HG03354 (cell line): ENCODE measurements around the gene UCHL1.

Experiments used
- ATAC-seq: cut with Tn5 transposase; IDR thresholded peaks from one replicate; pipeline ENCODE4 v1.9.1; 2021; ENCODE audit warnings: mild to moderate bottlenecking; ENCODE audit not compliant: unreplicated experiment, poor library complexity, severe bottlenecking

The UCHL1 gene

DNA sequence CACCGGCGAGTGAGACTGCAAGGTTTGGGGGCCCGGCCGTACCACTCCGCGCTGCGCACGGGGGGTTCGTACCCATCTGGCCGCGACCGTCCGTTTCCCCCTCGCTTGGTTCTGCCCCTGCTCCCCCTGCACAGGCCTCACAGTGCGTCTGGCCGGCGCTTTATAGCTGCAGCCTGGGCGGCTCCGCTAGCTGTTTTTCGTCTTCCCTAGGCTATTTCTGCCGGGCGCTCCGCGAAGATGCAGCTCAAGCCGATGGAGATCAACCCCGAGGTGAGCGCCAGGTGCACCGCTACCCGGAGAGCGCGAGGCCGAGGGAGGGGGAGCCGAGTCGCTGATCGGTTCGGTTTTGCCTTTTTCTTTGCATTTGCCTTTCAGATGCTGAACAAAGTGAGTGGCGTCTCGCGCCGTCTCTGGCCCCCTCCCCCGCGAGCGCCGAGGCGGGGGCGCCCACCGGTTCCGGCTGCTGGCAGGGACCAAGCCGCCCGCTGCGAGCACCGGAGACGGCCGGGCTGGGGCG lies at the start of gene UCHL1:
Gene UCHL1 (plus strand): TSS at position 189 of the 517 bp plus-strand sequence. CDS start 49 bp downstream, at position 238.
- ATAC-seq = peak; percentile 47

DNA sequence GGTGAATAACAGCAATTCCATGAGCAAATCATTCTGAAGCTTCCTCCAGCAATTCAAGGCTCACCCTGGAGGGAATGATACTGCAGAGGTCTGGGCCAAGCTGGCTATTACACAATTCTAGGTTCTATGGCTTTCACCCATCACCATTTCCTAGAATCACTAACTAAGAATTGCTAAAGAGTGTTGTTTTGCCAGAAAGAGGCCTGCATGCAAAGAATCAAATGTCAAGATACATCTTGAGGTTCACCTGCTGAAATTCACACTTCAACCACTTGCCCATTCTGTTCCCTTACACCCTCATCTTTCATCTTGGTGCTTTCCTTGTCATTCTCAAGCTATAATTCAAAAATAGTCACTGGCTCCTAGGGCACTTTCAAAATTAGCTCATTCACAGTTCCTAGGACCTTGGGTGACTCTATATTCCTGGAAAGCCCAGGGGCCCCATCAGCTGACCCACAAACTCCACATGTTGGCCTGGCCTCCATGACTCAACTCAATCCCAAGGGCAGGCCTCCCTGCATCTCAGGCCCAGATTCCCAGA lies 49.4 kb upstream of the UCHL1 start:
- no peak for ATAC-seq

DNA sequence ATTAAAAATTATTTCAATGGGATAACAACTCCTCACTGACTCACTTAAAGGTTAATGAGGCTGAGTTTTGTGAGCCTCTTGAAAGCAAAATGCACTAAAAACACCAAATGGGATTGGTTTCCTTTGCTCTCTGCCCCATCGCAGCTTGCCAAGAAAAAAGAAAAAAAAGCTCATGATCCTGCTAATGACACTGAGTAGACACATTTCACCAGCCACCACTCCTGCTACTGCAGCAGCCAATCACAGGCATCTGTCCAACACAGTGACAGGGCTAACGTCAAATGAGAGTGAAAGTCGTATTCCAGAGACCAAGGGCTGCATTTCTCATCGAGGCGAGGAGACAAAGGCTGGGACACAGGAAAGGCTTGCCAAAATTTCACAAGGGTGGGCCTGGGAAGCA lies 47.5 kb upstream of the UCHL1 start:
- no peak for ATAC-seq

DNA sequence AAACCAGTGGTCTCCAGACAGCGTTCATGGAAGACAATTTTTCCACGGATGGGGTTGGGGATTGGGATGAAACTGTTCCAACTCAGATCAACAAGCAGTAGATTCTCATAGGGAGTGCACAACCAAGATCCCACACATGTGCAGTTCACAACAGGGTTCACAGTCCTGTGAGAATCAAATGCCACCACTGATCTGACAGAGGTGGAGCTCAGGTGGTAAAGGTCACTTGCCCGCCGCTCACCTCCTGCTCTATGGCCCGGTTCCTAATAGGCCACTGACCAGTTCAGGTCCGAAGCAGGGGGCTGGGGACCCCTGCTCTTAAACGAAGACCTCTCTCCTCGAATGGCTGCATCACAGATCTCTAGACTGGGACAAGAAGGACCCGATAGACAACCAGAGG lies 46.8 kb upstream of the UCHL1 start:
- ATAC-seq = no peak

DNA sequence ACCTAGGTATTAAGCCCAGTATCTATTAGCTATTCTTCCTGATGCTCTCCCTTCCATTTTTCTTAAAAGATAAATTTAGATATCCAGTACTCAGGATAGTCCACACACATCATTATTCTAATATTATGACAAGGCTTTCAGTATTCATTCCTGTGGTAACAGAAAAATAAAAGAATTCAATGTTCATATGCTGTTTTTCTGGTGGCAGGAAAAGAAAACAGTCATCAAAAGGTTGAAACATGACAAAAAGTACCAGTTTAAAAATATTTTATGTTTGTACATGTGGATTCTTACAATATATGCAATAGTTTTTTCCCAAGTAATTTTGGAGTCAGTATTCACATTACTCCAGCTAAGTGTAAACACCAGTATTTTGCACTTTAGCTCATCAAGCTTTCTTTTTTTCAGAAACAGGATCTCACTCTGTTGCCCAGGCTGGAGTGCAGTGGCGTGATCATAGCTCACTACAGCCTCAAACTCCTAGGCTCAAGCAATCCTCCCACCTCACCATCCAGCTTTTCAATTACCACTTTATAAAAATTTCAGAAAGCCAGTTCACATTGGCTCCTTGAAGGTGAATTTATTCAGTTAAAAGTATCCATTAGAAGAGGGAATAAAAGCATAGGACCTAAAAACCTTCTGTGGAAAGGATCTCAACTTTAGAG lies 44.6 kb upstream of the UCHL1 start:
- ATAC-seq = no peak

DNA sequence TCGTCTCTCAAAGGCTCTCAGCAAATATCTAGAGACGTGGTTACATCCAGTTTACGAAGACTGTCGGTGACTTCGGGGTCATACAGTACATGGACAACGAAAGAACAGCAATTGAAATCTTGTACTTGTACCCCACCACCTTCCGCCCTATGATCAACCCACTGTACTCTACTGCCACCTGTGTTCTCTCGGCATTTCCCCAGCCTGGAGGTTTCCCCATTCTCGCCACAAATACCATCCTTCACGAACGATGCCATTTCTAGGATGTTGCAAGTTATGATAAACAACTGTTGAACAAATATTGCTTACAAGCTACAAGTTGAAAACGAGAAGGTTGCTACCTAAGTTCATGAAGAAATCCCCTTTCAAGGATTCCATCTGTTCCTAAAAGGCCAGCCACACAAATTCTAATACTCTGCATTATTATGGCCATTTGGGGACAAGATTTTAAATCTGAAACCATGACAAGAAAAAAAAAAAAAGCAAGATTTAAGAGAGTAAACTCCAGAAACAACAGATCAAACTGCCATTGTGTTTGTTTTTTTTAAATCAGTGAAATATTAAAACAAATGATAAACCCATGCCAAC lies 44.0 kb upstream of the UCHL1 start:
- ATAC-seq = no peak

DNA sequence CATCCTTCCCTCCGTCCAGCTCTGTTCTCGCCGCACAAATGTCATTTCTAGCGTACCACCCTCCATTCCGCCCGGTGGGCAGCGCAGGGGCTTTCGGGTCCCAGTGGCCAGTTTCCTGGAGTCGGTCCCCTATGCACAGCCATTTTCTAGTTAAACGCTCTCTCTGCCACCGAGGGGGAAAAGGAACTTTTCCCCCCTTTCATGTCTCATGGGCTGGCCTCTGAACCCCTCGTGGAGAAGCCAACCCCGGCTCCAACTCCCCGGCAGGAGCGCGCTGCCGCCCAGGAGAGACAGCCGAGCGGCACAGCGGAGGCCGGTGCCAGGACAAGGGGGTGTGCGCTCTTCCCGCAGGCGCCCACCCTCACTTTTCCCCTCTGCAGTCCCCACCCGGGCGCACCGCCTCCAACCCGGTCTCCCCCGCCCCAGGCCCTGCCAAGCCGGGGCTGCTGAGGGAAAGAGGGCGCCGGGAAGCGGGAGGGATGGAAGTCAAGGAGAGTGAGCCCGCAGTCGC lies 43.0 kb upstream of the UCHL1 start:
- peak; percentile 15 for ATAC-seq

DNA sequence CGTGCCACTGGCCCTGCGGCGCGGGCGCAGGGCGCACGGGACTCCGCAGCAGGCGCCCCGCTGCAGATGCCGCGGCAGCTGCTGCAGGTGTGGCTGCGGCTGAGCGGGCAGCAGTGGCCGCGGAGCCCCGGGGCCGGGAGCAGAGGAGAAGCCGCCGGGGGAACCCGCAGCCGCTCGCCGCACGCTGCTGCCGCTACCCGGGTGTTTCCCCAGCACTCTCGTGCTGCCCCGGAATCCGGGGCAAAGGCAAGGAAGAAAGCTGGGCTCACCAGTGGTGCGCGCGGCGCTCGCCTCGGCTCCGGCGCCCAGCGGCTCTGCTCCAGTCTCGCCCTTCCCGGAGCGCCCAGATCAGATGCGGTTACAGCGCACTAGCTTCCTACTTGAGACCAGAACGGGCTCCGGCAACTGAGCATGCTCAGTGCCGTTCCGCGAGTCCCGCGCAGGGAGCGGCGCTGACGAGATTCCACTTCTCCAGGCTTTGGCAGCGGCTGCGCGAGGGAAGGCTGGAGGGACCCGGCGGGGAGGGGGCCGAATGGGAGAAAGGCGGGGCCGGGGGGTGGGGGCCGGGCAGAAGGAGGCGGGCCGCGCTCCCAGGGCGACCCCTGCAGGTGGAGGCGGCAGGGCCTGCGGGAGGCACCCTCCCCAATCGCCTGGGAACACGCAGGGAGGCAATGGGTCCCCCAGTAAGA lies 42.4 kb upstream of the UCHL1 start, which contains the start of gene APBB2:
Gene APBB2 (minus strand): TSS at position 407 of the 689 bp plus-strand sequence. CDS start 181,288 bp downstream, outside the sequence.
- ATAC-seq = peak; percentile 62

DNA sequence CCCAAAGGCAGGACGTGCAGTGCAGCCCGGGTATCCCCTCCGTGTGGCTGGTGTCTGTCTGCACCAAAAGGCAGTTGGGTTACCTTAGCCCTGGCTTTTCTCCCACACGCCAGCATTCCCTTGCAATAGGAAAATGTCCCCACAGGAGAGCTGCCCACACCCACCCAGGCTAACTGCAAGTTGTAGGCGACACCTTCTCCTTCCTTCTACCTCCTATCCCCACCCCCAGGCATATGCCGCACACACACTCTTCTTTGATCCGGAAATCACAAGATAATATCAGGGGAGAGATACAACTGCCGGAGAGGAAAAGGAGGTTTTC lies 41.9 kb upstream of the UCHL1 start:
- ATAC-seq = no peak

DNA sequence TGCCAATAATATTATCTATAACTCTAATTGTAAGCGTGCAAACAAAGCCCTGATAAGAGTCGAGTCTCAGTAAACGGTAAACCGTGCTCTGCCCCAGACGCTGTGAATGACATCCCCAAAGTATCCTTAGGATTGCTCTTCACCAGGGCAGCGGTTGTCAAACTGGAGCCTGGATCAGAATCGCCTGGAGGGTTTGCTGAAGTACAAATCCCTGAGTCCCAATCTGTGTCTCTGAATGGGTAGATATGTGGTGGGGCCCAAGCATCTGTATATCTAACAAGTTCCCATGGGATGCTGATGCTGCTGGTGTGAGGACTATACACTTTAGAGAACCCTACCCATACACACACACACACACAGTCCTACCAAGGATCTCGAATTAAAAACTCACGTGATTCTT lies 41.6 kb upstream of the UCHL1 start:
- ATAC-seq = no peak

DNA sequence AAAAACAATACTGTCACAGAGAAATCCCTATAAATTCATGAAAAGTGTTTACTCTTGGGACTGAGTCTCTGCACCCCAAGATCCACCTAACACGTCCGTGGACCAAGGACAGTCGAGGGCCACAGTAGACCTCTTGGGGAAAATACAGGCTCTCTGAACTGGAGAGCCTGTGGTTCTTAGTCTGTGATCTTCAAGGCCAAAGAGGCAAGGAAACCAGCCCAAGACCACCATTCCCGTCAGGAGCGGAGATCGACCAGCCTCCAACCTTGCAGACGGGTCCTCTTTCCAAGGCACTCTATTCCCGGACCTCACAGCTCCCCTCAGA lies 40.8 kb upstream of the UCHL1 start:
- ATAC-seq = no peak

DNA sequence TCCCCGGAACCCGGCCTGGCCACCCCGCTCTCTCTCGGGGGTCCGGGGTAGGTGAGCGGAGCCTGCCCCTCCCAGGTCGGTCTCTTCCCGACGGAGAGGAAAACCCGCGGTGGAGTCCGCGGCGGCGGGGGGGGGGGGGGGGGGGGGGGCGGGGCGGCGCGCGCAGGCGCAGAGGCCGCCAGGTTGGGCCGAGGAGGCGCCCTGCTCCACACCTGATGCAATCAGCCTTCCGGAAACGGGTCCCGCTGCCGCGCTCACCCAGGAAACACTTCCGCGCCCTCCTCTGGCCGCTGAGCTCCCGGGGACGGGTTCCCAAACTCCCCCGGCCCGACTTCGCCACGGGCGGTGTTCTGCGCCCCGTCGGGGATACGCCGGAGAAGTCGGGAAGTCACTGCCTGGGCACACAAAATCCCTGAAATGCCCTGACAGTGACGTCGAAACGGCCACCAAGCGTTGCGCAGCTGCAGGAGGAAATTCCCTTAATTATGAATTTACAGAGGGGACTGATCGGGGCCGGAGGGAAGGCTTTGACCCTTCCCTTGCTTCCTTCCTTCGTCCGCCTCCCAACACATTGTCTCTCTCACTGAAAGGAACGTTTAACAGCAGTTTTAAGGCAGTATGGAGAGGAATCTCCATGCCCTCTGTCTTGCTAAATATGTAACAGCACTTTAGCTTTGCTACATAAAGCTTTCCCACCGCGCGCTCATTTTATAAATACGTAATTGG lies 40.3 kb upstream of the UCHL1 start:
- peak; percentile 61 for ATAC-seq

DNA sequence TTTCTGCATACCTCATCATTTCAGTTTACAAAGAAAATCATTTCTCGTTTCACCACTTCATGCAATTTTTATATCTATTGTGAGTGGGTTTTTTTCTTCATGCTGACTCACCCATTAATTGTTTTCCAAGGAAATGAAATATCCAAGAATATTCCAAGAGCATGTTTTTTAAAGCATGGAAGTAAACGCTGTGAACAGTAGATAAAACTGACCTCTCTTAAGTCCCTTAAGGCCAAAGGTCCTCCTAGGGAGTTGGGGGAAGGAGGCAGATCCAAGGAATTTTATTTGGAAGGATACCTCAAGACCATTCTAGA lies 39.8 kb upstream of the UCHL1 start:
- ATAC-seq = no peak

DNA sequence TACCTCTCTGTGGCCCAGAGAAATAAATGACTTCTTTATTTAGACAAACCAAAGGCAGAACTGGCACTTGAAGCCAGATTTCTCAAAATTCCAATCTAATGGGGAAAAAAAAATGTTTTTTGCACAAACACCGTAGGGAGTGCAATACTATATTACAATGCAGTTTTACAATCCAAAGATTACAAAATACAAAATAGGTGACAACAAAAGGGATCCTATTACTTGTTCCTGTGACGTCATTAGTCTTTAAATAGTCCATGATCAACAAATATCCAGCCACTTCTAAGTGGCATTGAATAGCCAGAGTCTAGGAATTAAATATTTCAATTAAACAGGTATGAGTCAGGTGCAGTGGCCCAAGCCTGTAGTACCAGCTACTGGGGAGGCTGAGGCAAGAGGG lies 39.4 kb upstream of the UCHL1 start:
- no peak for ATAC-seq

DNA sequence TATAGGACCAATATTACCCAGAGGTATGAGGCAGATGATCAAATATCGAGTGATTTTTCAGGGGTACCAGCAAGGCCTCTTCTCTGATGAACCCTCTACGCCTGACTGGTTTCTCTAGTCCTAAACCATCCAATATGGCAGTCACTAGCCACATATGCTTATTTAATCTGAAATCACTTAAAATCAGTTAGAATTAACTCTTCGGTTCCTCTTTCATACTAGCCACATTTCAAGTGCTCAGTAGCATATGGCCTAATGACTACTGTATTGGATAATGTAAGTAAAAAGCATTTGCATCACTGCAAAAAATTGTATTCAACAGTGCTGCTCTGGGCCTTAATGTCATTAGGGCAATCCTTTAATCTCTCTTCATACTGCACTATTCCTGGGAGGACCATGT lies 38.0 kb upstream of the UCHL1 start:
- no peak for ATAC-seq

DNA sequence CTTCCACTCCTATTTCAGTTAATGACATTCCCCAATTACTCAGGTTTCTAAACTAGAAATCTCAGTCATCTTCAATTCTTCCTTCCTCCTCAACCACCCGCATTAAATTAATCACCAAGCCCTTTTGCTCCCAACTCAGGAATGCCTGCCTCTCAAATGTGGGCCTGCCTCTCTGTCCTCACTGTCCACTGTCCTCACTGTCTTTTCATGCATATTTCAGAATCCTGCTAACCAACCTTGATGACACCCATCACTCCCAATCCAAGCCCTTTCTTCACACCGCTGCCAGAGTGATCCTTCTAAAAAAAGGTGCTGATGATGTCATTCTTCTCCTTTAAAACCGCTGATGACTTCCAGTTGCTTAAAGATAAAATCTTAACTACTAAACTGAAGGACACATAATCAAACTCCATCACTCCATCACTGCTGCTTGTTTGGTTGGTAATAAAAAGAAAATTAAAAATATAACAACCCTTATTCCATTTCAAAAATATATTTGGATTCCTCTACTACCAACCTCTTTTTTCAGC lies 37.2 kb upstream of the UCHL1 start:
- ATAC-seq = no peak

DNA sequence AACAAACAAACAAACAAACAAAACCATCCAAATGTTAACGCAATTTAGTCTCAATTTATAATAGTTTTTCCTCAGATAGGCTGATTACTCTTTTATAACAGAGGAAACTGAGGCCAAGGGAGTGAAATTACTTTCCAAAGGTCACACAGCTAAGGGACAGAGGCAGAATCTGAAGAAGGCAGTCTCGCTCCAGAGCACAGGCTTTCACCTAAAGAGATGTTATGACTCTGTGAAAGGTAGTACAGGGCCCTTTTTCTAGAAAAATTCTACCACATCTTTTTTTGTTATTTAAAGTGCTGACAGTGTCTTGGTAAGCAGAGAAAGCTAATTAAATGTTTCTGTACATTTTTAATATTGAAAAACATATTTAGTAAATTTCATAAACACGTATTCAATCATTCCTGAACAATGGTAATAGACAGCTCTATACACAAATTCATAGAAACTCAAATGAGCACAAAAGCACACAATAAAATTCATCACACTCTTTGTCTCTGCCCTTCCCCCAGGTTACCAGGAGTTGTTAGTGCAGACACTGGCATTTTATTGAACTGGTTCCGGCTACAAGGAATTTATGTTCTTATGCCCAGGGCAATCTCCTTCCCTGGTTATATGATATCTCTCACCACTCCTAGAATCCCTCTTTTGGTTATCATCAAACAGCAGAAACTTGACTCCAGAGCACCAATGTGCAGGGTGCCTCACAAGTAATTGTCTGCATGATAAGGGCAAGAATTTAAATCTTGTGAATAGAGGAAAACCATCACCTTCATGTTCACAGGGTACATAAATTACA lies 34.7 kb upstream of the UCHL1 start:
- no peak for ATAC-seq

DNA sequence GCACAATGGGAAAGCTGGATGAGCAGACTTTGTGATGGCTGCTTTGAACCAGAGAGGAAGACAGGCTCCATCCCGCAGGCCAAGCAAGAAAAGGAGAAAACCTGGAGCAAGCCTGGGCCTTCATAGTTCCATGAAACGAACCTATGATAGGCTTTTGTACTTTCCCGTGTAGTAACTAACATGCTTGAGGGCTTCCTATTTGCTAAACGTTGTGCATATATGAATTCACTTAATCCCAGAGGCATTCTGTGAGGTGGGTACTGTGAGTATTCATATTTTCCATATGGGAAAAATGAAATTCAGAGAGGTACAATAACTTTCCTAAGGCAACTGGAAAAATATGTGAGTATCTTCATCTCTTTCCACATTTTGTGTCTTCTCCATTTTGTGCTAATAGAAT lies 28.8 kb upstream of the UCHL1 start:
- no peak for ATAC-seq

DNA sequence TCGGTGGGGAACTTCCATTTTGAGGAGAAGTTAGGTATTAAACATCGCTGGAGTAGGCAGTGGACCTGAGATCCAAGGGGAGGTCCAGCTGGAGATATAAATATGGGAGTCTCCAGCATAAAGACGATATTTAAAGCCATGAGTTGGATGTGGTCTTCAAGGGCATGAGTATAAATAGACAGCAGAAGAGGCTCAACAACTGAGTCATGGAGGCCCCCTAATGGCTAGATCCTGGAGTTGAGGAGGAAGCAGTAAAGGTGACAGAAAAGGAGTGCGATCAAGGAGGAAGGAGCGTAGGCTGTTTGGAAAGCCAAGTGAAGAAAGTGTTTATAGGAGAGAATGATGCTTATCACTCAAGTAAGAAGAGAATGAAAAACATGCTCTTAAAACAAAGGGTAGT lies 24.3 kb upstream of the UCHL1 start:
- no peak for ATAC-seq
